Gastroesophageal sphincter (tissue), 3 donors: ENCODE data around the gene EEFSEC.

Source experiments
- CTCF ChIP-seq, 4 experiments: fragments of 200-600 bp in 2 of 4; fragments of 450-650 bp in 2 of 4; sonication (generic) in 1 of 4; IDR thresholded peaks; one replicate each; pipeline ENCODE4 v1.5.1; 2017 to 2019; ENCODE audit warnings: antibody characterized with exemption in 4 of 4, mild to moderate bottlenecking in 2 of 4, moderate library complexity in 2 of 4
- EP300 ChIP-seq: sonication (generic); formaldehyde crosslinking; IDR thresholded peaks from one replicate; pipeline ENCODE4 v1.6.1; 2017; ENCODE audit warnings: antibody characterized with exemption, mild to moderate bottlenecking

- TF ChIP-seq EP300 (no peak), CTCF (IDR thresholded peaks at IDR 0.05) (no peak)
Measured at GRCh38 chr3:128313935-128314334, 160.7 kb downstream of the EEFSEC start.
